HCT116 (cell line): Measurements from ENCODE around the gene ESPL1. TPM values are rescaled to one million over a fixed set of nuclear protein-coding genes. Genes with fewer than 3 reads are reported as not detected.

Experiments used
- ATAC-seq: fragments of 200-7000 bp; cut with Tn5 transposase; 2 replicates; pipeline ENCODE4 v1.9.1; 2020; ENCODE audit warnings: mild to moderate bottlenecking, moderate library complexity
- BruUV-seq: library from RNA; stranded (reverse); fragments of 400-500 nt; replicated peaks from 2 replicates; lab custom pipeline; 2021; lab: Mats Ljungman, UMichigan
- CTCF ChIA-PET: fragments of 300-600 bp; sonication (Branson Sonifier 250); formaldehyde crosslinking; loops from one replicate; lab custom pipeline; 2021; ENCODE audit warnings: antibody characterized with exemption; lab: Charles Lee
- POLR2A ChIA-PET: fragments of 300-600, 350-600 bp; sonication (Branson Sonifier 250); formaldehyde crosslinking; loops from one replicate; lab custom pipeline; 2021; ENCODE audit warnings: antibody characterized with exemption; lab: Charles Lee
- RAD21 ChIA-PET, 2 experiments: fragments of 300-600 bp; sonication (Branson Sonifier 250); formaldehyde crosslinking; loops; one replicate each; lab custom pipeline; 2023; ENCODE audit warnings: low total read pairs in 2 of 2; ENCODE audit not compliant: uncharacterized antibody in 2 of 2, unreplicated experiment in 2 of 2, low non-redundant PET in 1 of 2; lab: Charles Lee
- DNase-seq: peaks from one replicate; pipeline ENCODE4 v3.0.0-alpha.2; 2010; ENCODE audit warnings: low read depth, low spot score
- H2AFZ ChIP-seq: fragments of 200-600 bp; shearing (Covaris generic), sonication (generic); 2 replicates; pipeline ENCODE4 v1.6.1; 2017; ENCODE audit warnings: low read depth, mixed run types, mixed read lengths, antibody characterized with exemption, low read length; ENCODE audit not compliant: poor library complexity, severe bottlenecking
- H3K27ac ChIP-seq: 2 replicates; pipeline ENCODE4 v1.5.1; 2012; ENCODE audit warnings: low read depth, low read length
- H3K27me3 ChIP-seq: fragments of 200-600 bp; sonication (generic); 2 replicates; pipeline ENCODE4 v1.6.1; 2016; ENCODE audit warnings: mixed run types, low read length, mixed read lengths; ENCODE audit not compliant: insufficient read depth
- H3K36me3 ChIP-seq, 2 experiments: fragments of 200-500 bp in 1 of 2; fragments of 200-600 bp in 1 of 2; sonication (Bioruptor generic) in 1 of 2; sonication (generic) in 1 of 2; 2 replicates each; pipeline versions ENCODE4 v1.5.1 to v1.6.1; 2014 to 2016; ENCODE audit warnings: low read length in 2 of 2, inconsistent platforms in 1 of 2, mixed read lengths in 1 of 2, mixed run types in 1 of 2; ENCODE audit not compliant: insufficient read depth in 2 of 2, control insufficient read depth in 1 of 2
- H3K4me1 ChIP-seq, 2 experiments: fragments of 200-600 bp in 1 of 2; sonication (generic) in 1 of 2; 2 replicates each; pipeline versions ENCODE4 v1.5.1 to v1.6.1; 2012 to 2017; ENCODE audit warnings: low read length in 2 of 2, inconsistent platforms in 1 of 2, mild to moderate bottlenecking in 1 of 2, mixed read lengths in 1 of 2, mixed run types in 1 of 2, moderate library complexity in 1 of 2; ENCODE audit not compliant: insufficient read depth in 2 of 2, control insufficient read depth in 1 of 2
- H3K4me2 ChIP-seq: fragments of 200-600 bp; sonication (generic); 2 replicates; pipeline ENCODE4 v1.6.1; 2017; ENCODE audit warnings: mixed run types, low read length, mixed read lengths
- H3K4me3 ChIP-seq, 2 experiments: fragments of 200-600 bp in 1 of 2; sonication (generic) in 1 of 2; replicated peaks in 1 of 2; 2 replicates each; pipeline ENCODE4 v1.5.1; 2011 to 2016; ENCODE audit warnings: low read length in 2 of 2, control low read depth in 1 of 2, low read depth in 1 of 2, mild to moderate bottlenecking in 1 of 2, mixed read lengths in 1 of 2, mixed run types in 1 of 2
- H3K79me2 ChIP-seq: fragments of 200-600 bp; sonication (generic); 2 replicates; pipeline ENCODE4 v1.6.1; 2017; ENCODE audit warnings: mild to moderate bottlenecking, mixed run types, low read length, moderate library complexity, mixed read lengths; ENCODE audit not compliant: insufficient read depth
- H3K9ac ChIP-seq: fragments of 200-600 bp; sonication (generic); 2 replicates; pipeline ENCODE4 v1.6.1; 2016; ENCODE audit warnings: low read length, mixed read lengths
- H3K9me2 ChIP-seq: fragments of 200-600 bp; sonication (generic), shearing (Covaris generic); 2 replicates; pipeline ENCODE4 v1.6.1; 2017; ENCODE audit warnings: mixed run types, mild to moderate bottlenecking, moderate library complexity; ENCODE audit not compliant: insufficient read depth
- H3K9me3 ChIP-seq, 2 experiments: fragments of 200-500 bp in 1 of 2; fragments of 200-600 bp in 1 of 2; sonication (Bioruptor generic) in 1 of 2; sonication (generic) in 1 of 2; 2 replicates each; pipeline ENCODE4 v1.6.1; 2014 to 2017; ENCODE audit warnings: low read length in 2 of 2, mixed read lengths in 2 of 2, inconsistent platforms in 1 of 2, low read depth in 1 of 2, mild to moderate bottlenecking in 1 of 2, mixed run types in 1 of 2, moderate library complexity in 1 of 2; ENCODE audit not compliant: control insufficient read depth in 1 of 2, insufficient read depth in 1 of 2
- H4K20me1 ChIP-seq: fragments of 200-600 bp; sonication (generic), shearing (Covaris generic); 2 replicates; pipeline ENCODE4 v1.6.1; 2017; ENCODE audit warnings: mixed run types, mild to moderate bottlenecking, moderate library complexity; ENCODE audit not compliant: insufficient read depth
- CEBPB ChIP-seq: IDR thresholded peaks from 2 replicates; pipeline ENCODE4 v1.6.1; 2012; ENCODE audit warnings: low read depth
- EGR1 ChIP-seq: IDR thresholded peaks from 2 replicates; pipeline ENCODE4 v1.6.1; 2012; ENCODE audit warnings: low read depth
- ELF1 ChIP-seq: IDR thresholded peaks from 2 replicates; pipeline ENCODE4 v1.6.1; 2012; ENCODE audit warnings: low read depth, borderline replicate concordance
- EZH2phosphoT487 ChIP-seq: fragments of 200-600 bp; IDR thresholded peaks from 2 replicates; pipeline ENCODE4 v1.6.1; 2018; ENCODE audit warnings: antibody characterized with exemption, borderline replicate concordance
- FOSL1 ChIP-seq: IDR thresholded peaks from 2 replicates; pipeline ENCODE4 v1.6.1; 2012; ENCODE audit warnings: low read depth
- JUND ChIP-seq: IDR thresholded peaks from 2 replicates; pipeline ENCODE4 v1.6.1; 2012
- POLR2A ChIP-seq: IDR thresholded peaks from 2 replicates; pipeline ENCODE4 v1.7.0; 2011; ENCODE audit warnings: borderline replicate concordance; ENCODE audit not compliant: insufficient read depth, insufficient read length; ENCODE audit errors: extremely low read depth
- POLR2AphosphoS5 ChIP-seq: IDR thresholded peaks from 2 replicates; pipeline ENCODE4 v1.6.1; 2011; ENCODE audit warnings: mild to moderate bottlenecking, low read depth, low read length, moderate library complexity
- SP1 ChIP-seq: IDR thresholded peaks from 2 replicates; pipeline ENCODE4 v1.6.1; 2012; ENCODE audit warnings: low read depth
- SRF ChIP-seq: IDR thresholded peaks from 2 replicates; pipeline ENCODE4 v1.6.1; 2012; ENCODE audit warnings: low read depth
- TCF7L2 ChIP-seq: IDR thresholded peaks from 2 replicates; pipeline ENCODE4 v1.7.0; 2011; ENCODE audit warnings: borderline replicate concordance, inconsistent platforms; ENCODE audit not compliant: insufficient read depth, insufficient read length; ENCODE audit errors: extremely low read depth
- YY1 ChIP-seq: IDR thresholded peaks from 2 replicates; pipeline ENCODE4 v1.6.1; 2011; ENCODE audit warnings: low read length, low read depth, moderate library complexity, mild to moderate bottlenecking; ENCODE audit not compliant: insufficient replicate concordance; ENCODE audit errors: extremely low read depth
- ZFX ChIP-seq: fragments of 450-650 bp; IDR thresholded peaks from 2 replicates; pipeline ENCODE4 v1.6.1; 2017
- intact Hi-C: fragments of 100-400 bp; cut with micrococcal nuclease; formaldehyde crosslinking; loops from 2 replicates; pipeline ENCODE4 v1.10.0; 2022
- total RNA-seq: library from RNA; stranded (reverse); gene quantifications from one replicate; pipeline ENCODE4 v1.2.1, GENCODE V29; 2021; ENCODE audit not compliant: unreplicated experiment
- TF ChIP-seq, protein P1 (sequence below): IDR thresholded peaks from 2 replicates; pipeline ENCODE4 v1.6.1; 2012
- TF ChIP-seq, protein P2 (sequence below): IDR thresholded peaks from 2 replicates; pipeline ENCODE4 v1.6.1; 2012; ENCODE audit warnings: low read depth

Gene ESPL1
- total RNA-seq, 1 experiment from 2014 or later, result 50.3 TPM

DNA sequence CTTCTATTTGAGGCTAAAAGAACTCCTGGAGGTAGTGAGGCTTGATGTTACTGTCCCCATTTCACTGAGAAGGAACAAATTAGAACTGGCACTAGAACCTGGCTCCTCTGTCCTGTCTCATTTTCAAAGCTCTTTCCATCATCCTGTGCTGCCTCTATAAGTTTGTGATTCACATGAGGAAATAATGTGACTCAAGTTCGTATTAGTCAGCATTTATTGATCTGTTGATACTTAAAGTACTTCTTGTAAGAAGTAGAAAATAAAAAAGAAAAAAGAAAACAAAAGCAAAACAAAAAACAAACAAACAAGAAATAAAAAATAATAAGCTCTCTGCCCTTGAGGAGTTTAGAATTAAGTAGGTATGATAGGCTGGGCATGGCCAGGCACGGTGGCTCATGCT, 2.3 kb upstream of the ESPL1 start:
- no peak overlapping the region for H3K9ac ChIP-seq
- no TSS peak for BruUV-seq
- ChIA-PET POLR2A (interaction anchor here (0.6 to 1.2 kb wide), 4 partner anchors 26 to 235 kb away, joined by 3 read pairs; partner anchors contain the start of gene TARBP2), CTCF (interaction anchor here (0.7 to 2.1 kb wide), 3 partner anchors 52 to 218 kb away, joined by 3 to 9 read pairs (median 4); partner anchors contain the start of gene AAAS), RAD21 (no interaction called here)
- H3K9me2 ChIP-seq, result no peaks in the 10 kb centered on the region
- DNase-seq, result no peak
- no peaks in the 10 kb centered on the region for H3K27me3 ChIP-seq
- peaks cover 11 to 28% of the 10 kb centered on the region in 2 experiments for H3K4me1 ChIP-seq
- peaks cover 3 to 13% of the 10 kb centered on the region in 2 experiments; a peak in 1 of 4 replicates for H3K36me3 ChIP-seq
- ATAC-seq, result no peak
- peaks cover 24% of the 10 kb centered on the region for H3K79me2 ChIP-seq
- H3K9me3 ChIP-seq, result no peaks in the 10 kb centered on the region
- H2AFZ ChIP-seq, result peak overlapping the region; percentile 36
- H3K4me3 ChIP-seq, result no peak overlapping the region
- no peaks in the 10 kb centered on the region for H4K20me1 ChIP-seq
- peak overlapping the region; percentile 22 for H3K4me2 ChIP-seq
- no peak overlapping the region for H3K27ac ChIP-seq
- TF ChIP-seq SRF, result no peak
- TF ChIP-seq EZH2phosphoT487, result no peak
- TF ChIP-seq SP1, result peak; percentile 38; the same call in 1 of the 2 replicates
- TF ChIP-seq FOSL1, result peak; percentile 78
- TF ChIP-seq CEBPB, result no peak
- TF ChIP-seq JUND, result peak; percentile 54; the same call in 1 of the 2 replicates
- TF ChIP-seq, protein P1, sequence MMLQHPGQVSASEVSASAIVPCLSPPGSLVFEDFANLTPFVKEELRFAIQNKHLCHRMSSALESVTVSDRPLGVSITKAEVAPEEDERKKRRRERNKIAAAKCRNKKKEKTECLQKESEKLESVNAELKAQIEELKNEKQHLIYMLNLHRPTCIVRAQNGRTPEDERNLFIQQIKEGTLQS, result no peak
- TF ChIP-seq POLR2AphosphoS5, result no peak
- TF ChIP-seq, all 23 proteins: peak for 3
- intact Hi-C loops, result no loop called here

DNA sequence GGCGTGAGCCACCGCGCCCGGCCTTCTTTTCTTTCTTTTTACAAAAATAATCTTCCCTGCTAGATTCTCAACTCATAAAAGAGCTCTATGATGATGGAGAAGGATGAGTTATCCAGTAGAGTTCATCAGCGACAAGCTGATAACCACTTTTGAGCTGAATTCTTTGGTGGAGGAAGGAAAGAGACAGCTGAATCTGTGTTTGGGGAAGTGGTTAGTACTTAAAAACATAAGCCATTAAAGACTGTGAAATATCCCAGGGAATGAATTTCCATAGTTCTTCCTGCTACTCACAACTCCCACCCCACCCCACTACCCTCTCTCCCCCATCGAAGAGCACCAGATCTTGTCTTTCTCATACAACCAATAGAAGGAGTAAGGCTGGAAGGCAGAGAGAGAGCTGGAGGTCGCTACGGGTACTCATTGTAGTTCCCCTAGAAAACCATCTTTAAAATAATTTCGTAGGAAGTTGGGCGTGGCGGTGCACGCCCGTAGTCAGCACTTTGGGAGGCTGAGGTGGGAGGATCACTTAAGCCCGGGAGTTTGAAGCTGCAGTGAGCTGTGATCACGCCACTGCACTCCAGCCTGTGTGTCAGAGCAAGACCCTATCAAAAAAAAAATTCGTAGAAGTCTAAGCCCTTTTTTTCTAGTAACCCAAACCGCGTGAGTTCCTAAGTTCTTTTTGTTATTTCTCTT, 647 bp upstream of the ESPL1 start:
- H4K20me1 ChIP-seq, result no peaks in the 10 kb centered on the region
- intact Hi-C loops, result no loop called here
- BruUV-seq, result no TSS peak
- peak overlapping the region; percentile 65 to 81 for H3K4me3 ChIP-seq
- H3K36me3 ChIP-seq, result peaks cover 6 to 19% of the 10 kb centered on the region in 2 experiments; a peak in 2 of 4 replicates
- DNase-seq (no peak), ATAC-seq (peak; percentile 35; the same call in 1 of the 2 replicates)
- H3K9me2 ChIP-seq, result no peaks in the 10 kb centered on the region
- ChIA-PET RAD21 (interaction anchor here (1.2 kb wide), 2 partner anchors 16 to 54 kb away, joined by 3 read pairs; a partner anchor contains a TSS), POLR2A (interaction anchor here (0.7 to 1.0 kb wide), 3 partner anchors 14 to 70 kb away, joined by 3 read pairs; partner anchors contain the start of gene AAAS), CTCF (interaction anchor here (0.7 to 1.5 kb wide), 8 partner anchors 9 to 202 kb away, joined by 3 to 7 read pairs (median 4); a partner anchor contains a TSS)
- peak overlapping the region; percentile 81 for H3K9ac ChIP-seq
- H3K27ac ChIP-seq, result peak overlapping the region; percentile 61
- peaks cover 25% of the 10 kb centered on the region for H3K79me2 ChIP-seq
- H3K4me1 ChIP-seq, result peaks cover 11 to 28% of the 10 kb centered on the region in 2 experiments
- H3K27me3 ChIP-seq, result no peaks in the 10 kb centered on the region
- no peaks in the 10 kb centered on the region for H3K9me3 ChIP-seq
- peak overlapping the region; percentile 56 for H2AFZ ChIP-seq
- peak overlapping the region; percentile 72 for H3K4me2 ChIP-seq
- TF ChIP-seq, protein P1, result no peak
- TF ChIP-seq ELF1, result no peak
- no peak for TF ChIP-seq YY1
- no peak for TF ChIP-seq ZFX
- no peak for TF ChIP-seq POLR2A
- TF ChIP-seq CEBPB, result no peak
- no peak for TF ChIP-seq SP1
- no peak for TF ChIP-seq TCF7L2
- TF ChIP-seq, protein P2, sequence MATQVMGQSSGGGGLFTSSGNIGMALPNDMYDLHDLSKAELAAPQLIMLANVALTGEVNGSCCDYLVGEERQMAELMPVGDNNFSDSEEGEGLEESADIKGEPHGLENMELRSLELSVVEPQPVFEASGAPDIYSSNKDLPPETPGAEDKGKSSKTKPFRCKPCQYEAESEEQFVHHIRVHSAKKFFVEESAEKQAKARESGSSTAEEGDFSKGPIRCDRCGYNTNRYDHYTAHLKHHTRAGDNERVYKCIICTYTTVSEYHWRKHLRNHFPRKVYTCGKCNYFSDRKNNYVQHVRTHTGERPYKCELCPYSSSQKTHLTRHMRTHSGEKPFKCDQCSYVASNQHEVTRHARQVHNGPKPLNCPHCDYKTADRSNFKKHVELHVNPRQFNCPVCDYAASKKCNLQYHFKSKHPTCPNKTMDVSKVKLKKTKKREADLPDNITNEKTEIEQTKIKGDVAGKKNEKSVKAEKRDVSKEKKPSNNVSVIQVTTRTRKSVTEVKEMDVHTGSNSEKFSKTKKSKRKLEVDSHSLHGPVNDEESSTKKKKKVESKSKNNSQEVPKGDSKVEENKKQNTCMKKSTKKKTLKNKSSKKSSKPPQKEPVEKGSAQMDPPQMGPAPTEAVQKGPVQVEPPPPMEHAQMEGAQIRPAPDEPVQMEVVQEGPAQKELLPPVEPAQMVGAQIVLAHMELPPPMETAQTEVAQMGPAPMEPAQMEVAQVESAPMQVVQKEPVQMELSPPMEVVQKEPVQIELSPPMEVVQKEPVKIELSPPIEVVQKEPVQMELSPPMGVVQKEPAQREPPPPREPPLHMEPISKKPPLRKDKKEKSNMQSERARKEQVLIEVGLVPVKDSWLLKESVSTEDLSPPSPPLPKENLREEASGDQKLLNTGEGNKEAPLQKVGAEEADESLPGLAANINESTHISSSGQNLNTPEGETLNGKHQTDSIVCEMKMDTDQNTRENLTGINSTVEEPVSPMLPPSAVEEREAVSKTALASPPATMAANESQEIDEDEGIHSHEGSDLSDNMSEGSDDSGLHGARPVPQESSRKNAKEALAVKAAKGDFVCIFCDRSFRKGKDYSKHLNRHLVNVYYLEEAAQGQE, result no peak
- TF ChIP-seq EZH2phosphoT487, result no peak
- TF ChIP-seq FOSL1, result no peak
- TF ChIP-seq SRF, result no peak
- no peak for TF ChIP-seq EGR1
